Breast epithelium (tissue), 3 donors: ENCODE data around the gene DTX4.

ENCODE experiments used
- POLR2A ChIP-seq: fragments of 450-650 bp; IDR thresholded peaks from one replicate; pipeline ENCODE4 v1.6.1; 2016; ENCODE audit warnings: antibody characterized with exemption, mild to moderate bottlenecking, moderate library complexity
- TF ChIP-seq, protein P1 (sequence below), 3 donors: fragments of 450-650 bp; IDR thresholded peaks; one replicate each; pipeline ENCODE4 v1.5.1; 2016 to 2017; ENCODE audit warnings: antibody characterized with exemption in 3 of 3, mild to moderate bottlenecking in 3 of 3, moderate library complexity in 3 of 3

DNA sequence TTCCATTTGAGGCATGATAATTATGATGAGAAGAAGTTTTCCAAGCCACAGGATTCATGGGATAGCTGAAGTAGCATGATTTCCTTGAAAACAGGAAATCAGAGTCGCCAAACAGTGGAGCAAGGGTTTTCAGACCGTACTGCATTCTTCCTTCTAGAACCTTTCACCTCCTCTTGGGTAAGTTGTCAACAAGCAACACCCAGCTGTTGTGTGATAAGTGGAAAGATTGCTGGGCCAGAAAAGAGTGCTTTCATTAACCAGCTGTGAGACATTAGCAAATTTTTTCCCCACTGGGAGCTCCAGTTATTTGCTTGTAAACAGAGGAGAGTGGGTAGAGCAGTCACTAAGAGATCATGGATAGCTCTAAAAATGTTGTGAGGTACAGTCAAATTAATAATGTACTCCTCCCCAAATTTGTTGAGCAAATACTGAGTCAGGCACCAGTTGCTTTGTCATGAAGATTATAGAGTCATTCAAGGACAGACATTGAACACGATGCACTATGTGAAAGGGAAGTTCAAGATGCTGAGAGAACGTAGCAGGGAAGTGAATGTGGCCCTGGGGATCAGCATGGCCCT, 52.5 kb downstream of the DTX4 start:
- TF ChIP-seq POLR2A: no peak
- TF ChIP-seq, protein P1, sequence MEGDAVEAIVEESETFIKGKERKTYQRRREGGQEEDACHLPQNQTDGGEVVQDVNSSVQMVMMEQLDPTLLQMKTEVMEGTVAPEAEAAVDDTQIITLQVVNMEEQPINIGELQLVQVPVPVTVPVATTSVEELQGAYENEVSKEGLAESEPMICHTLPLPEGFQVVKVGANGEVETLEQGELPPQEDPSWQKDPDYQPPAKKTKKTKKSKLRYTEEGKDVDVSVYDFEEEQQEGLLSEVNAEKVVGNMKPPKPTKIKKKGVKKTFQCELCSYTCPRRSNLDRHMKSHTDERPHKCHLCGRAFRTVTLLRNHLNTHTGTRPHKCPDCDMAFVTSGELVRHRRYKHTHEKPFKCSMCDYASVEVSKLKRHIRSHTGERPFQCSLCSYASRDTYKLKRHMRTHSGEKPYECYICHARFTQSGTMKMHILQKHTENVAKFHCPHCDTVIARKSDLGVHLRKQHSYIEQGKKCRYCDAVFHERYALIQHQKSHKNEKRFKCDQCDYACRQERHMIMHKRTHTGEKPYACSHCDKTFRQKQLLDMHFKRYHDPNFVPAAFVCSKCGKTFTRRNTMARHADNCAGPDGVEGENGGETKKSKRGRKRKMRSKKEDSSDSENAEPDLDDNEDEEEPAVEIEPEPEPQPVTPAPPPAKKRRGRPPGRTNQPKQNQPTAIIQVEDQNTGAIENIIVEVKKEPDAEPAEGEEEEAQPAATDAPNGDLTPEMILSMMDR (IDR thresholded peaks at IDR 0.05): no peak
